Lower lobe of right lung (tissue), 2 donors: Measurements from ENCODE around the gene KAT2B. TPM values are rescaled to one million over a fixed set of nuclear protein-coding genes. Genes with fewer than 3 reads are reported as not detected.
"Not testable (repeated sequence)": the region's sequence is repeated elsewhere in the genome, so short reads cannot be mapped to it uniquely, and the experiment has no call there.

Experiments used
- ATAC-seq, 2 donors: fragments of 200-7000 bp; cut with Tn5 transposase; one replicate each; pipeline ENCODE4 v1.9.1; 2020 to 2022; ENCODE audit warnings: mild to moderate bottlenecking in 2 of 2, moderate library complexity in 2 of 2
- DNase-seq: peaks from one replicate; pipeline ENCODE4 v3.0.0-alpha.2; 2020
- H3K27ac ChIP-seq: fragments of 200-600 bp; one replicate; pipeline ENCODE4 v1.8.0; 2022
- H3K27me3 ChIP-seq: fragments of 200-600 bp; one replicate; pipeline ENCODE4 v1.8.0; 2022; ENCODE audit warnings: low read depth
- H3K36me3 ChIP-seq: fragments of 200-600 bp; one replicate; pipeline ENCODE4 v1.8.0; 2022; ENCODE audit warnings: mild to moderate bottlenecking
- H3K4me1 ChIP-seq: fragments of 200-600 bp; one replicate; pipeline ENCODE4 v1.8.0; 2022
- H3K4me3 ChIP-seq: fragments of 200-600 bp; one replicate; pipeline ENCODE4 v1.8.0; 2022; ENCODE audit warnings: mild to moderate bottlenecking
- H3K9me3 ChIP-seq: fragments of 200-600 bp; one replicate; pipeline ENCODE4 v1.8.0; 2022
- intact Hi-C: fragments of 100-400 bp; cut with DNase I; formaldehyde crosslinking; loops from one replicate; pipeline ENCODE4 v1.11.0; 2022
- total RNA-seq: library from RNA; stranded (reverse); fragmentation: NEBNext Ultra II Directional; extraction: Animal tissue kit (Norgen Biotek cat#: 25700); gene quantifications from one replicate; pipeline ENCODE4 v1.2.1, GENCODE V29; 2021
- TF ChIP-seq, protein P1 (sequence below): fragments of 200-600 bp; IDR thresholded peaks from one replicate; pipeline ENCODE4 v1.8.0; 2022; ENCODE audit warnings: antibody characterized with exemption, mild to moderate bottlenecking
- donor health status: DM: no; HTN: yes; CAD: no; lungs with severe emphysema.

Gene KAT2B
- total RNA-seq, 1 donor from 2014 or later, result 41.4 TPM

DNA sequence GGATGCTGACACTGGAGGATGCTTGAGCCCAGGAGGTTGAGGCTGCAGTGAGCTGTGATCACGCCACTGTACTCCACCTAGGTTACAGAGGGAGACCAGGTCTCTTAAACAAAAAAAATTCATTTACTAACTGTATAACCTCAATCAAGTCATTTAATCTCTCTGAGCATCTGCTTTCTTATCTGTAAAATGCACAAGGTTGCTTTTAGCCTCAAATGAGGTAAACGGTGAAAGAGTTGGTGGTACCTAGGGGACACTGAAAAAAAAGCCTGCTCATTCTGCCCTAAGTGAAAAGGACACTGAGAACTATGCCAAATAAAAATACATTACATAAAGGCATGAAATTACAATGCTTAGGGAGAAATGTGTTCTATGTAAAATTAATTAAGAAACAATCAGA, 31.6 kb upstream of the KAT2B start:
- H3K27ac ChIP-seq, result no peak overlapping the region
- H3K36me3 ChIP-seq, result no peaks in the 10 kb centered on the region
- H3K9me3 ChIP-seq, result no peaks in the 10 kb centered on the region
- no peaks in the 10 kb centered on the region for H3K4me1 ChIP-seq
- no peaks in the 10 kb centered on the region for H3K27me3 ChIP-seq
- H3K4me3 ChIP-seq, result no peak overlapping the region
- TF ChIP-seq, protein P1, sequence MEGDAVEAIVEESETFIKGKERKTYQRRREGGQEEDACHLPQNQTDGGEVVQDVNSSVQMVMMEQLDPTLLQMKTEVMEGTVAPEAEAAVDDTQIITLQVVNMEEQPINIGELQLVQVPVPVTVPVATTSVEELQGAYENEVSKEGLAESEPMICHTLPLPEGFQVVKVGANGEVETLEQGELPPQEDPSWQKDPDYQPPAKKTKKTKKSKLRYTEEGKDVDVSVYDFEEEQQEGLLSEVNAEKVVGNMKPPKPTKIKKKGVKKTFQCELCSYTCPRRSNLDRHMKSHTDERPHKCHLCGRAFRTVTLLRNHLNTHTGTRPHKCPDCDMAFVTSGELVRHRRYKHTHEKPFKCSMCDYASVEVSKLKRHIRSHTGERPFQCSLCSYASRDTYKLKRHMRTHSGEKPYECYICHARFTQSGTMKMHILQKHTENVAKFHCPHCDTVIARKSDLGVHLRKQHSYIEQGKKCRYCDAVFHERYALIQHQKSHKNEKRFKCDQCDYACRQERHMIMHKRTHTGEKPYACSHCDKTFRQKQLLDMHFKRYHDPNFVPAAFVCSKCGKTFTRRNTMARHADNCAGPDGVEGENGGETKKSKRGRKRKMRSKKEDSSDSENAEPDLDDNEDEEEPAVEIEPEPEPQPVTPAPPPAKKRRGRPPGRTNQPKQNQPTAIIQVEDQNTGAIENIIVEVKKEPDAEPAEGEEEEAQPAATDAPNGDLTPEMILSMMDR, result no peak
- intact Hi-C loops, result no loop called here
- DNase-seq (no peak), ATAC-seq (no peak)

DNA sequence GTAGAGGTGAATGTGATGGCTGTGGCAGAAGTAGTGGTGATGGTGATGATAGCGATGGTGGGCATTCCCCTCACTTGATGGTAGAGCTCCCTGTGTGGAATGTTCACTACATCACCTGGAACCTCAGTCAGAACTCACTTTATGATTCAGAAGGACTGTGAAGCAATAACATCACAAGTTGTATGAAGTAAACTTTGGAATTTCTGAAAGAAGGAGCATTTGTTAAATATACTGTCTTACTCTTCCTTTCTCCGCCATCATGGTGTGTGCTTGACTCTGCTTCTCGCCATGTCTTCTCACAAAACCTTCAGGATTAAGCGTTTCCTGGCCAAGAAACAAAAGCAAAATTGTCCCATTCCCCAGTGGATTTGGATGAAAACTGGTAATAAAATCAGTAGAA, 28.1 kb upstream of the KAT2B start, which contains the start of gene PP2D1:
Gene PP2D1, minus strand, starts transcription at position 101 of the 400 bp plus-strand sequence. CDS start 192 bp downstream, outside the sequence.
- DNase-seq (no peak), ATAC-seq (no peak)
- Histone ChIP-seq H3K27ac (no peak within 1 kb of the TSS), H3K4me3 (no peak within 1 kb of the TSS), H3K4me1 (no peaks in the 10 kb centered on the region), H3K9me3 (no peaks in the 10 kb centered on the region), H3K27me3 (no peaks in the 10 kb centered on the region), H3K36me3 (no peaks in the 10 kb centered on the region)
- TF ChIP-seq, protein P1, result no peak
- intact Hi-C loops, result no loop called here

DNA sequence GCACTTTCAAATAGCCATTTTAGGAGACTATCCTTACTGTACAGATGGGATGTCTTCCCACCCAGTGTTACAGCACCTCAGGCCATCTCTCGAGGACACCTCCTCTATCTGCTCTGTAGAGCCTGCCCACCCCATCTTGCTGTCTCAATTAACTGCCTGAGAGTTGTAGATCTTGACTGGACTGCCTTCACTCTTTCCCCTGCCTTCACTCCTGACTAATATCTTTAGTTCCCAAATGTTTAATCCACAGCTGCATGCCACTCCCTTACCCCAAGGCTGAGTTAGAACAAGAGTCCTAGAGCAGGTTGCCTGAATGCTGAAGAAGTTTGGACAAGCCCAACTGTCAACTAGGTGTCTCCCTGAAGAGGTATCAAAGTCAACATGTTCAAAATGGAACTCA, 26.9 kb upstream of the KAT2B start:
- Histone ChIP-seq H3K9me3 (no peaks in the 10 kb centered on the region), H3K27me3 (no peaks in the 10 kb centered on the region), H3K36me3 (no peaks in the 10 kb centered on the region), H3K4me1 (no peaks in the 10 kb centered on the region), H3K27ac (no peak overlapping the region), H3K4me3 (no peak overlapping the region)
- no peak for DNase-seq
- ATAC-seq, result no peak
- TF ChIP-seq, protein P1, result no peak
- intact Hi-C loops, result no loop called here

DNA sequence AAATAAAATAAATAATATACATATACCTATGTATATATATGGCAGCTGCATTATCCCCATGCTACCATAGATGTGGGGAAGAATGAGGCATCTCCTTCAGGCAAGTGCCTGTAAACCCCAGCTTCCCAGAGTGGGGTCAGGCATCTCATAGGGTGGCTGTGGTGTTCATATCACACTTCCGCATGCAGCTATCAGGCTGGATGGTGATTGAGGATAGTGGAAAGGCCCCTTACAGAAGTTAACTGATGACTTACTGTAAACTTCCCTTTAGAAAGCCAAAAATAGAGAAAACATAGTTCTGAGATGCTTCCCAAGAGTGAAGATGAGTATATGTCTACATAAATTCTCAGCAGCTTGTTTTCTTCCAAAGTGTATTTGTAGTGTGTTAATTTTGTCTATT, 24.7 kb upstream of the KAT2B start:
- H3K27me3 ChIP-seq, result no peaks in the 10 kb centered on the region
- H3K4me1 ChIP-seq, result no peaks in the 10 kb centered on the region
- TF ChIP-seq, protein P1, result no peak
- H3K4me3 ChIP-seq, result no peak overlapping the region
- no peaks in the 10 kb centered on the region for H3K9me3 ChIP-seq
- DNase-seq, result no peak
- intact Hi-C loops, result no loop called here
- no peaks in the 10 kb centered on the region for H3K36me3 ChIP-seq
- no peak overlapping the region for H3K27ac ChIP-seq
- no peak for ATAC-seq

DNA sequence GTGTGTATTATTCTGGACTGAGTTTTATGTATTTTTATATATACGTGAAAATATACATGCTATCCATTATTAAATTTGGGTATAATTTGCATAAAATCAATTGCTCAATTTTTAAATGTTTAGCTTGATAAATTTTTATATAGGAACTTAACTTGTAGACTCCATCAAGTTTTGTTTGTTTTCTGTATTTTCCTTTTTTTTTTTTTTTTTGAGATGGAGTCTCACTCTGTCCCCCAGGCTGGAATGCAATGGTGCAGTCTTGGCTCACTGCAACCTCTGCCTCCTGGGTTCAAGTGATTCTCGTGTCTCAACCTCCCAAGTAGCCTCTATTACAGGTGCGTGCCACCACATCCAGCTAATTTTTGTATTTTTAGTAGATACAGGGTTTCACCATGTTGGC, 24.2 kb upstream of the KAT2B start:
- H3K36me3 ChIP-seq, intact Hi-C loops, H3K27me3 ChIP-seq, H3K4me1 ChIP-seq, H3K9me3 ChIP-seq, DNase-seq, ATAC-seq, H3K27ac ChIP-seq, H3K4me3 ChIP-seq: not testable (repeated sequence)

DNA sequence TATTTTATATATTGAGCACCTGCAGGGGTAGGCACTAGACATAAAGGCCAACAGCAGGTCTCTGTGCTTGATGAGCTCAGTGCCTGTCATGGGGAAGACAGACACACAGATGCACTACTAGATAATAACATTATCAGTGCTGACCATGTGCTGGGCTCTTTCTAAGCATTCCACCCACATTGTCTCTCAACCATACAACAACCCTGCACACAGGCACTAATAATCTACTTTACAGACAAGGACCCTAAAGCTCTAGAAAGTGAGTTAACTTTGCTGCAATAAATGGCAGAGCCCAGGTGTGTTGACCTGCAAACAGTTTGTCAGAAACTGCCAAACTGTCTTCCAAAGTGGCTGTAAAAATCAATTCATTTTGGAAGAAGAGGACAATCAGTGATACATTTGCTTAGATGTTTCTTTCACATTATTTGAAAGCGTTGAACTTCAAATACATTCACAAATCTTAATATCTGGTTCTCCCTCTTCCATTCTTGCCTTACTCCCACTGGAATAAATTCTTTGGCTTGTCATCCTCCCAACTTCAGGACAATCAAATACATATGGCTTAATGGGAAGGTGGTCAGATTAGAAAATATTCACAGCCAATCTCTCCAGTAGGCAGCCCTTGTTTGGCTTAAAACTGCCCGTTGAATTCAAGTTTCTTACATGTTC, 17.2 kb upstream of the KAT2B start:
- intact Hi-C loops, result no loop called here
- peak overlapping the region; percentile 41 for H3K27ac ChIP-seq
- H3K4me3 ChIP-seq, result no peak overlapping the region
- H3K36me3 ChIP-seq, result no peaks in the 10 kb centered on the region
- H3K27me3 ChIP-seq, result no peaks in the 10 kb centered on the region
- no peaks in the 10 kb centered on the region for H3K9me3 ChIP-seq
- TF ChIP-seq, protein P1, result no peak
- ATAC-seq (no peak), DNase-seq (no peak)
- peaks cover 23% of the 10 kb centered on the region for H3K4me1 ChIP-seq
